Activated B cell treated with CpG ODN at 0.5 μM for 24 hours (primary cell): ENCODE measurements around the gene AAGAB. TPM values are rescaled to one million over a fixed set of nuclear protein-coding genes. Genes with fewer than 3 reads are reported as not detected.
A peak's percentile ranks its signal among the peaks of the same experiment; 100 is the strongest.

Experiments
- ATAC-seq: fragments of 200-7000 bp; cut with Tn5 transposase; one replicate; pipeline ENCODE4 v1.10.0; 2021; ENCODE audit warnings: low read depth, mild to moderate bottlenecking, moderate library complexity
- CTCF ChIA-PET: fragments of 350-600 bp; sonication (Branson Sonifier 250); formaldehyde crosslinking; loops from one replicate; lab custom pipeline; 2021; ENCODE audit warnings: antibody characterized with exemption; lab: Charles Lee
- POLR2A ChIA-PET: fragments of 350-600 bp; sonication (Branson Sonifier 250); formaldehyde crosslinking; loops from one replicate; lab custom pipeline; 2021; ENCODE audit warnings: antibody characterized with exemption; lab: Charles Lee
- DNase-seq: peaks from one replicate; pipeline ENCODE4 v3.0.0; 2022
- H3K27ac Mint-ChIP-seq: one replicate; pipeline ENCODE4 v1.8.0; 2020; ENCODE audit warnings: mixed read lengths
- H3K27me3 Mint-ChIP-seq: one replicate; pipeline ENCODE4 v1.8.0; 2021; ENCODE audit warnings: mixed read lengths
- H3K36me3 Mint-ChIP-seq: one replicate; pipeline ENCODE4 v1.8.0; 2021; ENCODE audit warnings: low read depth, mixed read lengths
- H3K4me1 Mint-ChIP-seq: one replicate; pipeline ENCODE4 v1.8.0; 2021; ENCODE audit warnings: mixed read lengths
- H3K4me3 Mint-ChIP-seq: one replicate; pipeline ENCODE4 v1.8.0; 2020; ENCODE audit warnings: mild to moderate bottlenecking, mixed read lengths
- H3K9me3 Mint-ChIP-seq: one replicate; pipeline ENCODE4 v1.8.0; 2020; ENCODE audit warnings: mixed read lengths
- intact Hi-C: fragments of 100-400 bp; cut with micrococcal nuclease; formaldehyde crosslinking; loops from one replicate; pipeline ENCODE4 v1.15.1; 2024
- total RNA-seq: library from RNA; stranded (reverse); gene quantifications from 2 replicates; pipeline ENCODE4 v1.2.3, GENCODE V29; 2022
- TF ChIP-seq, protein P1 (sequence below): fragments of 200-600 bp; IDR thresholded peaks from one replicate; pipeline ENCODE4 v1.8.0; 2022; ENCODE audit warnings: antibody characterized with exemption, mild to moderate bottlenecking

The AAGAB gene
- total RNA-seq, 1 donor from 2014 or later, result 48.5 TPM

DNA sequence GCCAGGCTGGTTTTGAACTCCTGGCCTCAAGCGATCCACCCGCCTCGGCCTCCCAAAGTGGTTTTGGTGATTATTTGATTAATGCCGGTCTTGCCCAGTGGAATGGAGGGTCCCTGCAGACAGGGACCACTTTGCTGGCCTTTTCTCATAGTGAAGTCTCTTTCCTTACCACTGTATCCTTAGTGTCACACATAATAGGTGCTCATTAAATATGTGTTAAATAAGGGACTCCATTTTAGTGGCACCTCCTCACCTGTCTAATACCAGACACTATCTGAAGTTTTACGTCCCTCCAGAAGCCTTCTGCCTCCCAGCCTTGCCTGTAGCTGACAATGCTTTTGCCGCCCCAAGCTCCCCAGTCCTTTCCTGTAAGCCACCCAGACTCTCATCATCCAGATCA, 91.3 kb downstream of the AAGAB start:
- no peaks in the 10 kb centered on the region for H3K9me3 Mint-ChIP-seq
- H3K4me3 Mint-ChIP-seq, result no peak overlapping the region
- no peaks in the 10 kb centered on the region for H3K27me3 Mint-ChIP-seq
- TF ChIP-seq, protein P1, sequence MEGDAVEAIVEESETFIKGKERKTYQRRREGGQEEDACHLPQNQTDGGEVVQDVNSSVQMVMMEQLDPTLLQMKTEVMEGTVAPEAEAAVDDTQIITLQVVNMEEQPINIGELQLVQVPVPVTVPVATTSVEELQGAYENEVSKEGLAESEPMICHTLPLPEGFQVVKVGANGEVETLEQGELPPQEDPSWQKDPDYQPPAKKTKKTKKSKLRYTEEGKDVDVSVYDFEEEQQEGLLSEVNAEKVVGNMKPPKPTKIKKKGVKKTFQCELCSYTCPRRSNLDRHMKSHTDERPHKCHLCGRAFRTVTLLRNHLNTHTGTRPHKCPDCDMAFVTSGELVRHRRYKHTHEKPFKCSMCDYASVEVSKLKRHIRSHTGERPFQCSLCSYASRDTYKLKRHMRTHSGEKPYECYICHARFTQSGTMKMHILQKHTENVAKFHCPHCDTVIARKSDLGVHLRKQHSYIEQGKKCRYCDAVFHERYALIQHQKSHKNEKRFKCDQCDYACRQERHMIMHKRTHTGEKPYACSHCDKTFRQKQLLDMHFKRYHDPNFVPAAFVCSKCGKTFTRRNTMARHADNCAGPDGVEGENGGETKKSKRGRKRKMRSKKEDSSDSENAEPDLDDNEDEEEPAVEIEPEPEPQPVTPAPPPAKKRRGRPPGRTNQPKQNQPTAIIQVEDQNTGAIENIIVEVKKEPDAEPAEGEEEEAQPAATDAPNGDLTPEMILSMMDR, result no peak
- peaks cover 59% of the 10 kb centered on the region for H3K4me1 Mint-ChIP-seq
- H3K27ac Mint-ChIP-seq, result no peak overlapping the region
- ChIA-PET POLR2A (interaction anchor here (0.6 to 0.7 kb wide), 2 partner anchors 79 to 173 kb away, joined by 3 to 8 read pairs; no protein-coding TSS in a partner anchor), CTCF (no interaction called here)
- no peak for DNase-seq
- peaks cover 54% of the 10 kb centered on the region for H3K36me3 Mint-ChIP-seq
- intact Hi-C loops, result loop anchor here (2.0 to 5.0 kb wide), 2 partner anchors 14 to 81 kb away; no protein-coding TSS in a partner anchor
- ATAC-seq, result no peak

DNA sequence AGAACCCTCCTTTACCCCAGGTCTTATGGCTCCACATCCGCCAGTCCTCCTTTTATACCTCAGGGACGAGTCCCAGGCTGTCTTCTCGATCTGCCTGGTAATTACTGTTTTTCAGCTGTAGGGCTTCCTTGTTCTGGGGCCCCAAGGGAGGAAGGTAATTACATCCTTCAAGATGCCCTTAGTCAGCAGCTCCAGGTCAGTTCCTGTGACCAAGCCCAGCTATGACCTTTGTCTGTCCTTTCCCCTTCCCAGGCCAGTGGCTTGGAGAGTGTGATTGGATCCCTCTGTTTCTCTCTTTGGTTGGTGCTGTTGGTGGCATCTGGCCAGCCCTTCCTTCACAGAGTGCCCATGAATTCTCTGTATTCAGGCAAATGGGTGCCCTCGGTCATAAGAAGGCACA, 92.6 kb downstream of the AAGAB start:
- H3K9me3 Mint-ChIP-seq, result no peaks in the 10 kb centered on the region
- POLR2A ChIA-PET, result interaction anchor here (0.8 to 1.7 kb wide), 6 partner anchors 13 to 130 kb away, joined by 3 to 5 read pairs (median 3); no protein-coding TSS in a partner anchor
- TF ChIP-seq, protein P1, result no peak
- ATAC-seq (peak; percentile 50), DNase-seq (no peak)
- no peaks in the 10 kb centered on the region for H3K27me3 Mint-ChIP-seq
- peaks cover 69% of the 10 kb centered on the region for H3K4me1 Mint-ChIP-seq
- H3K4me3 Mint-ChIP-seq, result no peak overlapping the region
- H3K36me3 Mint-ChIP-seq, result peaks cover 50% of the 10 kb centered on the region
- peak overlapping the region; percentile 63 for H3K27ac Mint-ChIP-seq
- CTCF ChIA-PET, result no interaction called here
- intact Hi-C loops, result loop anchor here (2.0 to 5.0 kb wide), 2 partner anchors 13 to 80 kb away; no protein-coding TSS in a partner anchor

DNA sequence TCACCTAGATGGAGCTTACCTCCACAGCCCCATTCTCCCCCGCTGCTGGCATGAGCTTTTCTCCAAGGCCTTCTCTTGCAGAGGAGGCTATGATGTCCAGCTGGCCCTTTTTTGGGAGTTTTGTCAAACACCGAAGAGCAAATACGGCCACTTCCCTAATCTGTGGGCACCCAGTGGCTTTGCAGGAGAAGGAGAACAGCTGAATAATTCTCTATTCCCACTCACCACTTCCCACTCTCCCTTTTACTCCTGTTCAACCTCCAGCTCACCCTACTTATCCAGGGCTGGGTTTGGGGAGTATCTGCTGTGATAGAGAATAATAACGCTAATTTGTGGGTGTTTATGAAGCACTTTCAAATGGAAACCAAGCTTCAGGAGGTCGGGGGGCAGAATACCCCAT, 93.0 kb downstream of the AAGAB start:
- CTCF ChIA-PET, result no interaction called here

DNA sequence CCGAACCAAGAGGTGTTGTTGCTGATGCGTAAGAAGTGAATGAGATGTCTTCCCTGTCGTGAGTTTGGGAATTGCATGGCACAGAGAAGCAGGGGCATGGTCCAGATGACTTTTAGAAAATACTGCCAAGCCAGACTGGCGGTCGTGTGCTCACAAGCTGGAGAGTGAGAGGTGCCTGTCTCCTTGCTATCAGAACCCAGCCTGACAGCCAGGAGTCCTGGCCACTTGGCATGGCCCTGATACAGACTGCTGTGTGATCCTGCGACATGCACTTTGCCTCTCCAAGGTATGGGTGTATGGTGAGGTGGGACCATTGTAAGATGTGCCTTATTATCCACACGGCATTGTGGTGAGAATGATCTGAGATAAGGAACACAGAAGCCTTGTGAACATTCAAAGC, 96.1 kb downstream of the AAGAB start:
- TF ChIP-seq, protein P1, result no peak
- POLR2A ChIA-PET, result no interaction called here
- ATAC-seq (no peak), DNase-seq (no peak)
- Mint-ChIP-seq H3K27ac (no peak overlapping the region), H3K9me3 (no peaks in the 10 kb centered on the region), H3K27me3 (no peaks in the 10 kb centered on the region), H3K4me1 (peaks cover 84% of the 10 kb centered on the region), H3K4me3 (no peak overlapping the region), H3K36me3 (peaks cover 44% of the 10 kb centered on the region)
- CTCF ChIA-PET, result no interaction called here
- intact Hi-C loops, result loop anchor here (5.0 kb wide), 1 partner anchor 36 kb away; no protein-coding TSS in a partner anchor

More for the DNA sequence above, 93.0 kb downstream of the AAGAB start:
- H3K36me3 Mint-ChIP-seq, result peaks cover 47% of the 10 kb centered on the region
- H3K27ac Mint-ChIP-seq, result peak overlapping the region; percentile 63
- no peaks in the 10 kb centered on the region for H3K27me3 Mint-ChIP-seq
- no peak overlapping the region for H3K4me3 Mint-ChIP-seq
- no peak for DNase-seq
- POLR2A ChIA-PET, result interaction anchor here (0.8 to 1.7 kb wide), 6 partner anchors 13 to 129 kb away, joined by 3 to 5 read pairs (median 3); no protein-coding TSS in a partner anchor
- no peaks in the 10 kb centered on the region for H3K9me3 Mint-ChIP-seq
- intact Hi-C loops, result loop anchor here (5.0 kb wide), 1 partner anchor 79 kb away; no protein-coding TSS in a partner anchor
- no peak for ATAC-seq
- peaks cover 71% of the 10 kb centered on the region for H3K4me1 Mint-ChIP-seq
- TF ChIP-seq, protein P1, result no peak

DNA sequence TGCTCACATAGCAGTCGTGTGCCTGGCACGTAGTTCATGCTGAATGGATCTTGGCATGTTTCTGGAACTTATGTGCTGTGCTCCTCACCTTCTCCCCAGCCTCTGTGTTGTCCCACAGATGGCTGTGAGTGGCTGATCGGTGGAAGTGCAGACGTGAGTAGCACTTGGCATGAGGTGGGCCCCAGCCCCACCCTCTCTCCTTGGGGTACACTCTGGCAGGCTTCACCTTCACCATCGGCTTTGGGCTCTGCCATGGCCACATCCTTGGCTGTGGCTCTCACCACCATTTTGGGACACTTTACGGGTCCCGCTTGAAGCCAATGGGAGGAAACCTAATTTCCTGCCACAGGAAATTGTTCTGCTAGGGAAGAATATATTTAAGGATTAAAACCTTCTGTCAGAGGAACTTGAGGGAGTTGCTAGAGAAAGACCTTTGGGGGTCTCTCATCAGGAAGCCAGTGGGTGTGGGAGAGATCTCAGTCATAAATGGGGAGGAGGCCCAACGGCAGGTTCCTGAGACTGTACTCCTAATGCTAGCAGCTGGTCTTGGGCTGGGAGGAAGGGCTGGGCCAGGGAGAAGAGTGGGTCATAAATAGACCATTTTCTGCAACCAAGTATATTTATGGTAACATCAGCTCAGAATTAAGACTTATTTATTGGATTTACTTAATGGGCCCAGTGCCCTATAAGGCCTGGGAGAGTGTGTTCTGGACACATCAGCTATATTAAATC, 96.8 kb downstream of the AAGAB start:
- no peak for ATAC-seq
- DNase-seq, result no peak
- no peaks in the 10 kb centered on the region for H3K9me3 Mint-ChIP-seq
- peaks cover 45% of the 10 kb centered on the region for H3K36me3 Mint-ChIP-seq
- H3K27me3 Mint-ChIP-seq, result no peaks in the 10 kb centered on the region
- no peak overlapping the region for H3K4me3 Mint-ChIP-seq
- POLR2A ChIA-PET, result no interaction called here
- peaks cover 84% of the 10 kb centered on the region for H3K4me1 Mint-ChIP-seq
- intact Hi-C loops, result loop anchor here (5.0 kb wide), 1 partner anchor 35 kb away; no protein-coding TSS in a partner anchor
- H3K27ac Mint-ChIP-seq, result no peak overlapping the region
- TF ChIP-seq, protein P1, result no peak
- CTCF ChIA-PET, result no interaction called here
